Superior temporal gyrus (tissue), 1 donor: ENCODE results near the gene EFL1.
"Not testable (repeated sequence)": the region's sequence is repeated elsewhere in the genome, so short reads cannot be mapped to it uniquely, and the experiment has no call there.

Experiments used
- DNase-seq: peaks from one replicate; pipeline ENCODE4 v3.0.0-alpha.2; 2016; ENCODE audit errors: extremely low spot score

Gene EFL1

GRCh38 chr15:82262422-82263026, at the start of gene EFL1, which contains the start of gene SAXO2:
Gene EFL1 (minus strand): TSS chr15:82262734. CDS start chr15:82261778, 956 bp downstream.
Gene SAXO2 (plus strand): TSS chr15:82262818. CDS start chr15:82262880, 62 bp downstream.
- peak; percentile 88 for DNase-seq

- not testable (repeated sequence) for DNase-seq
Measured at GRCh38 chr15:82311321-82311720, 48.8 kb upstream of the EFL1 start.

- no peak for DNase-seq
Measured at GRCh38 chr15:82309802-82310201, 47.3 kb upstream of the EFL1 start.

GRCh38 chr15:82307714-82308081, 45.2 kb upstream of the EFL1 start:
- DNase-seq, result no peak

- DNase-seq, result no peak
Measured at GRCh38 chr15:82306791-82307713, 44.5 kb upstream of the EFL1 start.

- no peak for DNase-seq
Measured at GRCh38 chr15:82305621-82306048, 43.1 kb upstream of the EFL1 start.

GRCh38 chr15:82304778-82305090, 42.2 kb upstream of the EFL1 start:
- no peak for DNase-seq

- no peak for DNase-seq
Measured at GRCh38 chr15:82303956-82304777, 41.6 kb upstream of the EFL1 start.

GRCh38 chr15:82301296-82302016, 38.9 kb upstream of the EFL1 start:
- DNase-seq, result no peak

GRCh38 chr15:82300883-82301282, 38.3 kb upstream of the EFL1 start:
- DNase-seq, result no peak

- not testable (repeated sequence) for DNase-seq
Measured at GRCh38 chr15:82300326-82300725, 37.8 kb upstream of the EFL1 start.

GRCh38 chr15:82299511-82299914, 37.0 kb upstream of the EFL1 start:
- not testable (repeated sequence) for DNase-seq

GRCh38 chr15:82298520-82298919, 36.0 kb upstream of the EFL1 start:
- peak; percentile 18 for DNase-seq

- no peak for DNase-seq
Measured at GRCh38 chr15:82298032-82298431, 35.5 kb upstream of the EFL1 start.

- DNase-seq, result no peak
Measured at GRCh38 chr15:82297546-82297945, 35.0 kb upstream of the EFL1 start.

GRCh38 chr15:82294061-82294690, 31.6 kb upstream of the EFL1 start:
- no peak for DNase-seq

GRCh38 chr15:82292271-82292670, 29.7 kb upstream of the EFL1 start:
- DNase-seq, result no peak

- DNase-seq, result not testable (repeated sequence)
Measured at GRCh38 chr15:82288202-82288601, 25.7 kb upstream of the EFL1 start.

- DNase-seq, result not testable (repeated sequence)
Measured at GRCh38 chr15:82286475-82286874, 23.9 kb upstream of the EFL1 start.

- not testable (repeated sequence) for DNase-seq
Measured at GRCh38 chr15:82284381-82284780, 21.8 kb upstream of the EFL1 start.

GRCh38 chr15:82282386-82282785, 19.9 kb upstream of the EFL1 start:
- not testable (repeated sequence) for DNase-seq
